HCT116 (cell line): Measurements from ENCODE around the gene GCK. TPM values are rescaled to one million over a fixed set of nuclear protein-coding genes. Genes with fewer than 3 reads are reported as not detected.

Experiments
- ATAC-seq: fragments of 200-7000 bp; cut with Tn5 transposase; 2 replicates; pipeline ENCODE4 v1.9.1; 2020; ENCODE audit warnings: mild to moderate bottlenecking, moderate library complexity
- BruUV-seq: library from RNA; stranded (reverse); fragments of 400-500 nt; replicated peaks from 2 replicates; lab custom pipeline; 2021; lab: Mats Ljungman, UMichigan
- CTCF ChIA-PET: fragments of 300-600 bp; sonication (Branson Sonifier 250); formaldehyde crosslinking; loops from one replicate; lab custom pipeline; 2021; ENCODE audit warnings: antibody characterized with exemption; lab: Charles Lee
- POLR2A ChIA-PET: fragments of 300-600, 350-600 bp; sonication (Branson Sonifier 250); formaldehyde crosslinking; loops from one replicate; lab custom pipeline; 2021; ENCODE audit warnings: antibody characterized with exemption; lab: Charles Lee
- RAD21 ChIA-PET, 2 experiments: fragments of 300-600 bp; sonication (Branson Sonifier 250); formaldehyde crosslinking; loops; one replicate each; lab custom pipeline; 2023; ENCODE audit warnings: low total read pairs in 2 of 2; ENCODE audit not compliant: uncharacterized antibody in 2 of 2, unreplicated experiment in 2 of 2, low non-redundant PET in 1 of 2; lab: Charles Lee
- DNase-seq: peaks from one replicate; pipeline ENCODE4 v3.0.0-alpha.2; 2010; ENCODE audit warnings: low read depth, low spot score
- H2AFZ ChIP-seq: fragments of 200-600 bp; shearing (Covaris generic), sonication (generic); 2 replicates; pipeline ENCODE4 v1.6.1; 2017; ENCODE audit warnings: low read depth, mixed run types, mixed read lengths, antibody characterized with exemption, low read length; ENCODE audit not compliant: poor library complexity, severe bottlenecking
- H3K27ac ChIP-seq: 2 replicates; pipeline ENCODE4 v1.5.1; 2012; ENCODE audit warnings: low read depth, low read length
- H3K27me3 ChIP-seq: fragments of 200-600 bp; sonication (generic); 2 replicates; pipeline ENCODE4 v1.6.1; 2016; ENCODE audit warnings: mixed run types, low read length, mixed read lengths; ENCODE audit not compliant: insufficient read depth
- H3K36me3 ChIP-seq, 2 experiments: fragments of 200-500 bp in 1 of 2; fragments of 200-600 bp in 1 of 2; sonication (Bioruptor generic) in 1 of 2; sonication (generic) in 1 of 2; 2 replicates each; pipeline versions ENCODE4 v1.5.1 to v1.6.1; 2014 to 2016; ENCODE audit warnings: low read length in 2 of 2, inconsistent platforms in 1 of 2, mixed read lengths in 1 of 2, mixed run types in 1 of 2; ENCODE audit not compliant: insufficient read depth in 2 of 2, control insufficient read depth in 1 of 2
- H3K4me1 ChIP-seq, 2 experiments: fragments of 200-600 bp in 1 of 2; sonication (generic) in 1 of 2; 2 replicates each; pipeline versions ENCODE4 v1.5.1 to v1.6.1; 2012 to 2017; ENCODE audit warnings: low read length in 2 of 2, inconsistent platforms in 1 of 2, mild to moderate bottlenecking in 1 of 2, mixed read lengths in 1 of 2, mixed run types in 1 of 2, moderate library complexity in 1 of 2; ENCODE audit not compliant: insufficient read depth in 2 of 2, control insufficient read depth in 1 of 2
- H3K4me2 ChIP-seq: fragments of 200-600 bp; sonication (generic); 2 replicates; pipeline ENCODE4 v1.6.1; 2017; ENCODE audit warnings: mixed run types, low read length, mixed read lengths
- H3K4me3 ChIP-seq, 2 experiments: fragments of 200-600 bp in 1 of 2; sonication (generic) in 1 of 2; replicated peaks in 1 of 2; 2 replicates each; pipeline ENCODE4 v1.5.1; 2011 to 2016; ENCODE audit warnings: low read length in 2 of 2, control low read depth in 1 of 2, low read depth in 1 of 2, mild to moderate bottlenecking in 1 of 2, mixed read lengths in 1 of 2, mixed run types in 1 of 2
- H3K79me2 ChIP-seq: fragments of 200-600 bp; sonication (generic); 2 replicates; pipeline ENCODE4 v1.6.1; 2017; ENCODE audit warnings: mild to moderate bottlenecking, mixed run types, low read length, moderate library complexity, mixed read lengths; ENCODE audit not compliant: insufficient read depth
- H3K9ac ChIP-seq: fragments of 200-600 bp; sonication (generic); 2 replicates; pipeline ENCODE4 v1.6.1; 2016; ENCODE audit warnings: low read length, mixed read lengths
- H3K9me2 ChIP-seq: fragments of 200-600 bp; sonication (generic), shearing (Covaris generic); 2 replicates; pipeline ENCODE4 v1.6.1; 2017; ENCODE audit warnings: mixed run types, mild to moderate bottlenecking, moderate library complexity; ENCODE audit not compliant: insufficient read depth
- H3K9me3 ChIP-seq, 2 experiments: fragments of 200-500 bp in 1 of 2; fragments of 200-600 bp in 1 of 2; sonication (Bioruptor generic) in 1 of 2; sonication (generic) in 1 of 2; 2 replicates each; pipeline ENCODE4 v1.6.1; 2014 to 2017; ENCODE audit warnings: low read length in 2 of 2, mixed read lengths in 2 of 2, inconsistent platforms in 1 of 2, low read depth in 1 of 2, mild to moderate bottlenecking in 1 of 2, mixed run types in 1 of 2, moderate library complexity in 1 of 2; ENCODE audit not compliant: control insufficient read depth in 1 of 2, insufficient read depth in 1 of 2
- H4K20me1 ChIP-seq: fragments of 200-600 bp; sonication (generic), shearing (Covaris generic); 2 replicates; pipeline ENCODE4 v1.6.1; 2017; ENCODE audit warnings: mixed run types, mild to moderate bottlenecking, moderate library complexity; ENCODE audit not compliant: insufficient read depth
- POLR2AphosphoS5 ChIP-seq: IDR thresholded peaks from 2 replicates; pipeline ENCODE4 v1.6.1; 2011; ENCODE audit warnings: mild to moderate bottlenecking, low read depth, low read length, moderate library complexity
- RAD21 ChIP-seq: IDR thresholded peaks from 2 replicates; pipeline ENCODE4 v1.6.1; 2012; ENCODE audit warnings: low read depth, mild to moderate bottlenecking
- SP1 ChIP-seq: IDR thresholded peaks from 2 replicates; pipeline ENCODE4 v1.6.1; 2012; ENCODE audit warnings: low read depth
- ZFX ChIP-seq: fragments of 450-650 bp; IDR thresholded peaks from 2 replicates; pipeline ENCODE4 v1.6.1; 2017
- intact Hi-C: fragments of 100-400 bp; cut with micrococcal nuclease; formaldehyde crosslinking; loops from 2 replicates; pipeline ENCODE4 v1.10.0; 2022
- total RNA-seq: library from RNA; stranded (reverse); gene quantifications from one replicate; pipeline ENCODE4 v1.2.1, GENCODE V29; 2021; ENCODE audit not compliant: unreplicated experiment

Gene GCK
- total RNA-seq, 1 experiment from 2014 or later: 0.34 TPM

DNA sequence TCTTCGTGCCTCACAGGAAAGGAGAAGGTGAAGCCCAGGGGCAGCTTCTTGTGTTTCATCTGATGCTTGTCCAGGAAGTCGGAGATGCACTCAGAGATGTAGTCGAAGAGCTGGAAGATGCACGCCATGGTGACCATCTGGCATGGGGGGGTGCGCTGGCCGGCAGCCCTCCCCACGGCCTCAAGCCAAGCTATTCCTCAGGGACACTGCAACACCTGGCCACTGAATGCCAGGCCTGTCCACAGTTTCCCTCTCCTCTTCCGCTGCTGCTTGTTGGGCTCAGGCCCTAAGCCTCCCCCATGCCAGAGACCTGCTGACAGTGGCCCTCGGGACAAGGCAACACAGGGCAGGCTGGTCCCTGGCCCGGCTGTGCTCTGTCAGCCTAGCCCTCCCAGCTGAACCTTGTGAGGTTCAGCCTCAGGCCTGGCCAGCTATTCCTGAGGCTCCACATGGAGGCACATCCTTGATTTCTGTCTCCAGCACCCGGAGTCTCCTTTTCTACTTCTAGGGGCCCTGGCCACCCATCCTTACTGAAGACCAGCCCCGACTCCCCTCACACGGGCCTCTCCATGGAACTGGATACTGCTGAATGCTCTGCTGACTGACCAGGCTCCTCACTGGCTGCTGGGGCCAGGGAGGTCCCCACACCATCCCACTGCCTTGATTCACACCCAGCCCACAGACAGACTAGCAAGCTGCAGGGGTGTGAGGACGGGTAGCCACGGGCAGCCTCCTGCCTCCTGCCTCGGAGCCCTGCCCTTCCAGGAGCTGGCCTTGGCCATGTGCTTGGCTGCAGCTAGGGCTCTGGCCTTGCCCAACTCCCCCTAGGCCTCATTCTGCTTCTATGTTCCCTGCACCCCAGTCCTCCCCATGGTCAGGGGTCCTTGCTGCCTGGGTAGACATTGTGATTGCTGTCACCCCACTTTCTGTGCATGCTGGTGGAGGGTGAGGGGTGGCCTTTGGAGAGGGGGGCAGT, 38.0 kb downstream of the GCK start:
- Histone ChIP-seq H3K36me3 (no peaks in the 10 kb centered on the region), H4K20me1 (no peaks in the 10 kb centered on the region), H3K9ac (no peak overlapping the region), H3K9me3 (no peaks in the 10 kb centered on the region), H3K27ac (no peak overlapping the region), H2AFZ (no peak overlapping the region), H3K9me2 (no peaks in the 10 kb centered on the region), H3K4me1 (peaks cover 0 to 9% of the 10 kb centered on the region in 2 experiments; a peak in 2 of 4 replicates), H3K79me2 (no peaks in the 10 kb centered on the region), H3K4me3 (no peak overlapping the region), H3K27me3 (no peaks in the 10 kb centered on the region), H3K4me2 (peak overlapping the region; percentile 21; the same call in 1 of the 2 replicates)
- DNase-seq: no peak
- ChIA-PET POLR2A (no interaction called here), CTCF (no interaction called here), RAD21 (no interaction called here)
- BruUV-seq: no TSS peak
- no peak for ATAC-seq
- TF ChIP-seq ZFX: no peak
- TF ChIP-seq POLR2AphosphoS5: no peak
- intact Hi-C loops: no loop called here

DNA sequence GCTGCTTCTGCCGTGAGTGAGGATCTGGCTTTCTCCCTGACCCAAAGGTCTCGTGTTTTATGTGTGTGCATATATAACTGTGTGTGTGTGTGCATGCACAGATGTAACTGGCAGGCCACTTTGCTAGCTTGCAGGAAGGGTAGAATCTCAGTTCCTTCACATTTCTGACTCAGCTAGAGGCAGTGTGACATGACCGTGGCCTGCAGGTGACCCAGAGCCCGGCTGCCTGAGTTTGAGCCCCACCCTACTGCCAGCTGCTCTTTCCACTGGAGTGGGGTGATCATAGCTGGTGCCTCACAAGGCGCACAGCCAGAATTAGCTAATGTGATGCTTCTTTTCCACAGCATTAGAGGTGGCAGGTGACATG, 38.8 kb downstream of the GCK start:
- no TSS peak for BruUV-seq
- peaks cover 0 to 9% of the 10 kb centered on the region in 2 experiments; a peak in 2 of 4 replicates for H3K4me1 ChIP-seq
- intact Hi-C loops: no loop called here
- H3K9ac ChIP-seq: no peak overlapping the region
- no peaks in the 10 kb centered on the region for H3K9me3 ChIP-seq
- H3K36me3 ChIP-seq: no peaks in the 10 kb centered on the region
- H3K9me2 ChIP-seq: no peaks in the 10 kb centered on the region
- H3K4me2 ChIP-seq: peak overlapping the region; percentile 21; the same call in 1 of the 2 replicates
- H3K4me3 ChIP-seq: no peak overlapping the region
- H2AFZ ChIP-seq: no peak overlapping the region
- TF ChIP-seq SP1 (no peak), RAD21 (no peak)
- TF ChIP-seq, all 23 proteins: peak for 0
- DNase-seq (no peak), ATAC-seq (no peak)
- CTCF ChIA-PET: no interaction called here
- Histone ChIP-seq H4K20me1 (no peaks in the 10 kb centered on the region), H3K27me3 (no peaks in the 10 kb centered on the region), H3K79me2 (no peaks in the 10 kb centered on the region), H3K27ac (no peak overlapping the region)
- POLR2A ChIA-PET: no interaction called here
- RAD21 ChIA-PET: no interaction called here
